ENCODE results near the gene FIBP. TPM values are rescaled to one million over a fixed set of nuclear protein-coding genes. Genes with fewer than 3 reads are reported as not detected.

Gene FIBP
- total and polyA plus RNA-seq, 2 of the 8 experiments (the other 6 are each of a cell fraction or from before 2014, with no cell fraction given), result 74.3 to 173 TPM

DNA sequence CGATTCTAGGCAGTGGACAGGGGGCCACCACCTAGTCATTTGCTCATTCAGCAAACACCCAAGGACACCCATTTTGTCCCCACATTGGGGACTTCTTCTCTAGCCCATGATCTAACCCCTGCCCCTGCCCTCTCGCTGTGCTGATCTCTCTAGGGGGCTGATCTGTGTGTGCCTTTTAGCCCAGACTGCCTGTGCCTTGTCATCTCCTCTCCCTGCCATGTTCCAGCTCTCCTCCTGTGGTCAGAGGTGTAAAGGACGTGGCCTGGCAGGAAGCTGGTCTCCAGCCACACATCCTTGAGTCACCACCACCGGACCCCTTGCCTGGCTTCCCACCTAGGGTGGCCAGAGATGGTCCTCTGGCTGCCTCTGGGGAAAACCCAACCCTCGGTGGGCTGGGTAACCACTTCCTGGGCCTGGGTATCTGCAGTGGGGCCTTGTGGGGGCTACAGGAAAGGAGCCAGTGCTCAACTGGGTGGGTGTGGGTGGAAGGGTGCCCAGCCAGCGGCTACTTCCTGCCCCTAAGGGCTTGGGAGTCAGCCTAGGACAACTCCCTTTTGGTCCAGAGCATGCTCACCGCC is 7.3 kb downstream of the FIBP start (continued):
- no peak for TF ChIP-seq TAF7 (optimal IDR thresholded peaks at IDR 0.05; ENCODE audit: borderline replicate concordance, low read depth, low read length)
- no peak for TF ChIP-seq JUN (IDR thresholded peaks at IDR 0.05; ENCODE audit: low read depth, low read length)
- TF ChIP-seq TAF1 (IDR thresholded peaks at IDR 0.05; ENCODE audit: low read depth, low read length), result no peak
- no peak for TF ChIP-seq SP2 (IDR thresholded peaks at IDR 0.05; ENCODE audit: low read length)
- no peak for TF ChIP-seq ATF3 (IDR thresholded peaks at IDR 0.05; ENCODE audit: insufficient read depth, low read depth, low read length)
- no peak for TF ChIP-seq SIN3A (conservative IDR thresholded peaks at IDR 0.05 in 1 of 2, IDR thresholded peaks at IDR 0.05 in 1 of 2; ENCODE audit: low read depth in 1 of 2, low read length in 2 of 2)
- TF ChIP-seq TCF12 (IDR thresholded peaks at IDR 0.05; ENCODE audit: low read depth, low read length), result no peak
- TF ChIP-seq POLR2AphosphoS5 (IDR thresholded peaks at IDR 0.05; ENCODE audit: low read depth, low read length), result no peak
